NCI-H1048 (cell line): ENCODE measurements around the gene STN1.
"Not testable (repeated sequence)": the region's sequence is repeated elsewhere in the genome, so short reads cannot be mapped to it uniquely, and the experiment has no call there.

Source experiments
- DNase-seq: peaks from one replicate; lab custom pipeline; 2025; lab: John Stamatoyannopoulos, UW

The STN1 gene

GRCh38 chr10:103861505-103861904 is 56.5 kb downstream of the STN1 start:
- no peak for DNase-seq

- peak; percentile 39 for DNase-seq
These were observed 58.6 kb downstream of the STN1 start for GRCh38 chr10:103859161-103860086.

- DNase-seq, result no peak
These were observed 59.6 kb downstream of the STN1 start for GRCh38 chr10:103858360-103858759.

- no peak for DNase-seq
These were observed 61.2 kb downstream of the STN1 start for GRCh38 chr10:103856797-103857170.

- DNase-seq, result no peak
These were observed 61.9 kb downstream of the STN1 start for GRCh38 chr10:103855852-103856796.

GRCh38 chr10:103855424-103855823 is 62.6 kb downstream of the STN1 start, which contains the start of gene SH3PXD2A:
Gene SH3PXD2A, minus strand, starts transcription at chr10:103855576. Its CDS starts 310 bp downstream, at chr10:103855266.
- no peak for DNase-seq

GRCh38 chr10:103854686-103855391 is 63.1 kb downstream of the STN1 start:
- no peak for DNase-seq

- no peak for DNase-seq
These were observed 63.7 kb downstream of the STN1 start for GRCh38 chr10:103854265-103854685.

- DNase-seq, result no peak
These were observed 64.3 kb downstream of the STN1 start for GRCh38 chr10:103853428-103854264.

- no peak for DNase-seq
These were observed 65.1 kb downstream of the STN1 start for GRCh38 chr10:103852856-103853255.

GRCh38 chr10:103852189-103852711 is 65.7 kb downstream of the STN1 start:
- DNase-seq, result no peak

GRCh38 chr10:103851261-103851660 is 66.7 kb downstream of the STN1 start:
- no peak for DNase-seq

GRCh38 chr10:103850572-103850895 is 67.5 kb downstream of the STN1 start:
- DNase-seq, result no peak

- no peak for DNase-seq
These were observed 68.0 kb downstream of the STN1 start for GRCh38 chr10:103849880-103850571.

- DNase-seq, result no peak
These were observed 68.6 kb downstream of the STN1 start for GRCh38 chr10:103849212-103849877.

- no peak for DNase-seq
These were observed 70.0 kb downstream of the STN1 start for GRCh38 chr10:103847909-103848468.

- DNase-seq, result no peak
These were observed 70.6 kb downstream of the STN1 start for GRCh38 chr10:103847346-103847745.

- DNase-seq, result no peak
These were observed 72.0 kb downstream of the STN1 start for GRCh38 chr10:103845972-103846371.

GRCh38 chr10:103845346-103845745 is 72.6 kb downstream of the STN1 start:
- not testable (repeated sequence) for DNase-seq
